NCI-H146 (cell line): ENCODE results near the gene HOXC4.
"Not testable (repeated sequence)": the region's sequence is repeated elsewhere in the genome, so short reads cannot be mapped to it uniquely, and the experiment has no call there.

Experiments used
- DNase-seq: peaks from one replicate; lab custom pipeline; 2025; lab: John Stamatoyannopoulos, UW

The HOXC4 gene

DNA sequence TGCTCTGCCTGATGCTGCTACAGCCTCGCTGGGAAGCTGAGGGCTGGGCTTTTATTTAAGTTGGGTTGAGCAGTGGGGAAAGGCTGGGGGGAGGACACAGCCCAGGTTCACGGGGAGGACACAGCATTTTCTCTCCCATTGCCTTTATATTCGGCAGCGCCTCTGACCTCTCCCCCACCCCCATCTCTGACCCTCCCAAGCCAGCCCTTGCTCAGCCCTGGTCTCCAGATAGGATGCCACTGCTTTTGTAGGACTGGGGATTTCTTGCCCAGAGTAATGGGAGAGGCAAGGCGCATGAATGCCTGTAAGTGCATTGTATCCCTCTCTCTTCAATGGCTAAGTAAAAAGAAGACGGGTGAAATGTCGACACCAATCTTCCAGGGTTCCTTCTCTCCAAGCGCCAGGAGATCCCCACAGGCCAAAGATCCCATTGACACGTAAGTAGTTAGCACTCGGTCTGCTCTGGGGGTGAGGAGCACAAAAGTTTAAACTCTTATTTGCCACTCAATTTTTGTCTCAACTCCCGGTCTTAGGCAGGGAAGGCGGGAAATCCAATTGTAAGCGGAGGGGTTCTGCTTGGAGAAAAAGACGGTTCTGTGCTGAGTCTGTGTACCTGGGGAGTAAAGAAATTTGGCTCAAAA lies 4.6 kb downstream of the HOXC4 start:
- DNase-seq, result no peak

DNA sequence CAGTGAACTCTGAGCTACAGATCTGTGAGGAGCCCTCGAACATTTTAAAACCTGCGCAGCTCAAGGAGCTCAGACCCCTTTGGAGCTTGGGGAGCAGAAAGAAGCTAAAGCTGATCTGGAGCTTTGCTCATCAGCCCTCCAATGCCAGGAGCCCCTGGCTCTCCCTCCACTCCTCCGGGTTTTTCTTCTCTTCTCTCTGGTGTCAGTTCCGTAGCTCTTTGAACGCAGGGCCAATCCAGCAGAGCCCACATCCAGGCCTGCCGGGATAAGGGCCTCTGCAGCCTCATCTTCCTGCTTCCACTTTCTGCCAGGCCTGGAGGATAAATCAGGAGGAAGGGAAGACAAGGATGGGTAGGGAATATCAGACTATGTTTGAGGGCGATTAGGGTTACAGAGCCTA lies 6.0 kb downstream of the HOXC4 start:
- DNase-seq, result no peak

GRCh38 chr12:54060174-54060974 lies 6.7 kb downstream of the HOXC4 start:
- no peak for DNase-seq

GRCh38 chr12:54060975-54061778 lies 7.5 kb downstream of the HOXC4 start:
- DNase-seq, result no peak

DNA sequence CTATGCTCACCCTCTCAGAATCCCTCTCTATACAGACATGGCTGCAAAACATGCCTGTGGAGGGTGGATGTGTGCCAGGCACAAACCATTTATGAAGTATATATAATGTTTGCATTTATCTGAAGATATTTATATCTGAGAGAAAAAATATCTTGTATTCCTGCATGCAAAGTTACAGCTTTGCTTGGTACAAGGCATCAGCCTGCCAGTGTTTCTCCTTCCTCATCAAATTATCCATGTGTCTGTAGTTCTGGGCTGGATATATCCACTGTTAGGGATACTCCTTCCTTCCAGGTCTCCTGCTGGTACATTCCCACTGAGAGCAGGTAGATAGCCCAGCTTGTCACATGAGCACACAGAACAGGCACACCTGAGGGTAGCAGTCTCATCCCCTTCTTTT lies 12.0 kb downstream of the HOXC4 start:
- DNase-seq, result no peak

GRCh38 chr12:54066408-54066807 lies 12.8 kb downstream of the HOXC4 start:
- DNase-seq, result no peak

DNA sequence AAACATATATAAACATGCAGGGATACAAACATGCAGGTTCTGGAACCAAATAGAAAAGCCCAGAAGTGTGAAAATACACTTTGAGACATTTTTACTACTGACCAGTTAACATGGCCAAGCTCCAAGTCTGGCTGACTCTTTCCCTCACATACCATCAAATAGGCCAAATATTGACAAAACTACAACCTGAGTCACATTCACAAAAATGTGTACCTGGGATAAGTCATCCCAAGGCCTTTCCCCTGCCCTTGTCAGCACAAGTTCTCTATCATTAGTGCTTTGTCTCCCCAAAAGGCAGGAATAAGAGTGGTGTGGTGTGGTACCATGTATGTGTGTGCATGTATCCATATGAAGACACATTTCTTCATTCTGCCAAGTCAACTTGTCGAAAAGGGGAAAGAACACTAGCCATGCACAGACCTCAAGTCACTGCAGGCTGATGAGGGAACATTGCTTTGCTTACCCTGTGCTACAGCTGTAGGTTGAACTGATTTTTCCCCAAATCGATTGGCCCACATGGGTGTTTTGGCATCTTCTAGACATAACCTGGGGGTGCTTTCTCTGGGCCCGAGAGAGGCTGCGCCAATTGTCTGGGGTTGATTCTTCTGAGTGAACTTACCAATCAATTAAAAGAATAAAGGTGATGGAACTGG lies 14.9 kb downstream of the HOXC4 start:
- no peak for DNase-seq

GRCh38 chr12:54071942-54072341 lies 18.3 kb downstream of the HOXC4 start:
- DNase-seq, result no peak

DNA sequence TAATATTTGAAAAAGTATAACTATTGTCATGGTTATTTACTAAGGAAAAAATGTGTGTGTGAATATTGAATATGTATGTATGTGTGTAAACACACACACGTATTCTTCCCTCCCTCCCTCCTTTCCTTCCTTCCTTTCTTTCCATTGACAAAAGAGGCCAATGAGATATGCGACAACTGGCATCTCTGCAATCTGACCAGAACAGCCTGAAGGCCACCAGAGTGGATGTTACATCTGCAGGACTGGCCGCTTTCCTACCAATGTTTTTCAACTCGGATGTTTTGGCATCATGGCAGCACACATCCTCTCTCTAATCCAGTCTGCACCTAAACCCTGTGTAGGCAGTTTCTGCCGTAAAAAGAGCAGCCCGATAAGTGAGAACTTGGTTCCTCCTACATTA lies 20.7 kb downstream of the HOXC4 start:
- DNase-seq, result no peak

DNA sequence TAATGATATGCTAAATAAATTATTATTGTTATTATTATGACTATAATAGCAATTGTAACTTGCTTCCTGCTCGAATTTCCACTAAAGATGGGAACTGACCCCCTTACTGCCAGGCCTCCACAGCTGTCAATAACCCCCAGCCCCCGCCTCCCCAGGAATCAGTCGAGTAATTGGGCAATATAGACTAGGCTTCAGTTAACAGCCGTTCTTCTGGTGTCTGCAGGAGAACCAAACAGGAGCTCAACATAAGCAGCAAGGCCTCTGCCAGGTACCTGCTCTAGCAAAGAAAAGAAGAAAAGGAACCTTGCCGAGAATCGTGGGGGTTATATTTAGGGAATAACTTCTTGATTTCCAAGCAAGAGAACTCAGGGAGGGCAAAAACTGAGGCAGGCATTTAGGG lies 21.8 kb downstream of the HOXC4 start:
- no peak for DNase-seq

DNA sequence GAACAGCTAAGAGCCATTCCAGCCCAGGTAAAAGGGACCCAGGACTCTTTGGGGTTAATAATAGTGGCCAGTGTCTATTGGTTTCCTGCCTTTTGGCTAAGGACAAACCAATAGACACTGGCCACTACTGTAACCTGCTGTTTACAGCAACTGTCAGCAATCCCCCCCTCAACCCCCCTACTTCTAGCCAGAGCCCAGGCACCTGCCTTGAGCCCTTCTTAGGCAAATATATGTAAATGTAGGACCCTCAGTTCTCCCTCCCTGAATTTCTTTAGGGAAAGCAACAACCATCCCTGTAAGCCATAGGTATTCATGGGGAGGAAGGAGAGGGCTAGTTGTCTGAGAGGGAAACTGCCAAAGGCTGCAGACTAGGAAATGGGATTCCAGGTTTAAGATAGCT lies 22.3 kb downstream of the HOXC4 start:
- DNase-seq, result no peak

DNA sequence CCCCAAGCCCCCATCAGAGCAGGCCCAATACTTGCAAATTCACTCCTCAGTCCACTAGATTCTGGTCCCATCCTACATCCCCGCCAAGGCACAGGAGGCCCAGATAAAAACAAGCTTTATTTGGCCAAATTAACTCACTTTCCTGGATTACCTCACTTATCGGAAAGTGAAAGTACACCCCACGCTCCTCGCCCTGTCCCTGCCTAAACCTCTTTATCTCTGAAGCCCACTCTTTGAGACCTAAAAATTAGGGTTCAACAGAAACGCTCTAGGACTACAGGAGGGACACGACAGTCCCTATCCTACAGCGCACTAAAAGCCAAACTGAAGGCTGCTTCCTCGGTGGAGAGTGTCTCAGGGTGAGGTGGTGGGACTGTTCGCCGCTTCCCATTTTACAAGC lies 24.2 kb downstream of the HOXC4 start:
- DNase-seq, result not testable (repeated sequence)

- DNase-seq, result not testable (repeated sequence)
These were observed 25.5 kb downstream of the HOXC4 start for GRCh38 chr12:54079115-54079514.

GRCh38 chr12:54080008-54080924 lies 26.6 kb downstream of the HOXC4 start:
- DNase-seq, result not testable (repeated sequence)

DNA sequence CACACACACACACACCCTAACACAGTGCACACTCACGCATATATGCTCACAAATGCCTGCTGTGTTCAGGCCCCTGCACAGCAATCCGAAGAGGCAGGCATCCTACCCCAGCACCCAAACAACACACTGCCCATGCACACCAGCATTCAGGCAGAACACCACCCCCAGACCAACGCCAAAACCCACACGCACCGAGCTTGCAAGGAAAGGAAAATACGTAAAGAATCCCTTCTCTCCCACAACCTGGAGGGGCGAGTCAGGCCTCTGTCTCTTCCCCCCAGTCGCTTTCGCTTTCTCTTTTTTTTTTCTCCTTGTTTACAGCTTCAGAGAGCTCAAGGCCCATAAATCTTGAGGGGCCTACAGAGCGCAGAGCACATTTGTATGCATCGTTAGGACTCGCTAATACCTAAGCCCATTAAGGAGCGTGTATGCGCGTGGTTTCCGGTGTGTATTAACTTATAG lies 27.4 kb downstream of the HOXC4 start:
- not testable (repeated sequence) for DNase-seq

DNA sequence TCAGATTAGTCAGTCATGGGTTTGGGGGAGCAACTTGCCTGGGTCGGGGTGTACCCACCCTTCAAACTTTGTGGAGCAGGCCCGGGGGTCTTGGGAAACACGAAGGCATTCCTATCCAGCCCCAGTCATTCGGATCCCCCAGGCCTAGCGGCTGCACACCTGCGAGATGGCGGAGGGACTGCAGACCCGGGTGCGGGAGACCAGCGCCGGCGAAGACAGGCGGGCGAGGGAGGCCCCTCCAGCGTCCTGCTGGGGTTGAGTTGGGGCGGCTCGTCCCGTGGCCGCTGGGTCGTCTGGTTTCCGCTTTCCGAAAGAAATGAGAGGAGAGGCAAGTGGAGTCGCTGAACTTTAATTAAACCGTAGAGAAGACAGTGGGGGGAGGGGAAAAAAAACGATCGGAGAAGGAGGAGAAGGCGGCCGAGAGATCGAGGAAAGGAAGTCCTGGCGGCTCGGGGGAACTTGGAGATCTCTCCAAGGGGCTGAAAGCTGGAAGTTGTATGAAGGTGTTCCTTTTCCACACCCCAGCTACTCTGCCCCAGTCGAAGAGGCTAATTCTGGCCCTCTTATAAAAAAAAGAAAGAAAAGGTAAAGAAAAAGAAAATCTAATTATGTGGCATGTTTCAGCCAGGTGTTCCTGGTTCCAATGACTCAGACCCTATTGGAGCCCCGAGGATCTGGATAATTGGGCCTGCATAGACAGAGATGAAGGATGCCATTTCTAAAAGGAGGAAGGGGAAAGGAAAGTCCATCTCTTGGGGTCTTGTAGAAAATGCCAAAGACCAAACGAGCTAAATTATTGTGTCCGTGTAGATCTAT lies 28.2 kb downstream of the HOXC4 start:
- DNase-seq, result not testable (repeated sequence)

- no peak for DNase-seq
These were observed 28.8 kb downstream of the HOXC4 start for GRCh38 chr12:54082397-54082892.

- DNase-seq, result not testable (repeated sequence)
These were observed 34.4 kb downstream of the HOXC4 start for GRCh38 chr12:54088011-54088410.

DNA sequence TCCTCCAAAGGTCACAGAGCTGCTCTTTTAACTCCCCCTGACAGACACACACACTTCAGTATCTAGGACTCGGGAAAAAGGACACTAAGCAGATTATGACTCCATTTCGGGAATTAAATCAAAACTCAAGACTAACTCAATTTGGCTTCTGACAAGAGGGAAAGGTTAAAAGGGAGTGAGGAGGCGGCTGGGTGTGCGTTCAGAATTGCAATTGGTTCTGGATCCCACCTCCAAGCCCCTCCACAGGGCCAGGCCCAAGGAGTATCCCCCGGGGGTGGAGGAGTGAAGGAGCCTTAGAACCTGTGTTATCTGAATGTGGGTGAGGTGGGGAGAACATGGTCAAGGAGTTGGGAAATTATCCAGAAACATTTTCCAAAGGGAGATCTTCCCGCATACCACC lies 35.8 kb downstream of the HOXC4 start:
- DNase-seq, result not testable (repeated sequence)

DNA sequence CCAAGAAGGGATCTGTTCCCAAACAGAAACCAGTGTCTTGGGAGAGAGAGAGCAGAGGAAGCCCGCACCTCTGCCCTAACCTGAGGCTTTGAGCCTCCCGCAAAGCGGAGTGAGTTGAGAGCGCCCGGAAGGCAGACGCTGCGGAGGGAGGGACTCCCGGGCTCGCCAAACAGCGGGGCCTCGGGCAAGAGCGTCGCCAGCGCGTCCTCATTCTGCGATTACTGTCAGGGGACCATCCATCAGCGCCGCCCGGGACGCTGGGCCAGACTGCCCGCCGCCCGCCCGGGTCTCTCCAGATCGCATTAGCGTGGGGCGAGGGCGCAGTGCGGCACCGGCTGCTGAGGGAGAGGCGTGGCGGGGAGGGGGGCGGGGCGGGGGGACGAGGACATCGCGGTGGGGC lies 36.7 kb downstream of the HOXC4 start:
- DNase-seq, result not testable (repeated sequence)
